Keratinocyte (primary cell): ENCODE results near the gene PLCD1. TPM values are rescaled to one million over a fixed set of nuclear protein-coding genes. Genes with fewer than 3 reads are reported as not detected.
"Not testable (repeated sequence)": the region's sequence is repeated elsewhere in the genome, so short reads cannot be mapped to it uniquely, and the experiment has no call there.

ENCODE experiments used
- DNase-seq: peaks from one replicate; pipeline ENCODE4 v3.0.0-alpha.2; 2011; ENCODE audit warnings: low read depth, missing footprints, low spot score
- FAIRE-seq: peaks from 2 replicates; lab custom pipeline; 2011; peaks lifted over from hg19 to GRCh38; lab: Jason Lieb, UNC
- H2AFZ ChIP-seq: 2 replicates; pipeline ENCODE4 v1.6.0; 2012; ENCODE audit warnings: low read length, control low read depth, inconsistent platforms; ENCODE audit not compliant: control insufficient read depth
- H3K27ac ChIP-seq: 2 replicates; pipeline ENCODE4 v1.5.1; 2011; ENCODE audit warnings: low read length; ENCODE audit not compliant: control insufficient read depth, insufficient read depth
- H3K27me3 ChIP-seq: 3 replicates; pipeline ENCODE4 v1.6.0; 2011; ENCODE audit warnings: low read length; ENCODE audit not compliant: control insufficient read depth, insufficient read depth; ENCODE audit errors: extremely low read depth
- H3K36me3 ChIP-seq, 2 experiments: 2 replicates in 1 of 2; 3 replicates in 1 of 2; pipeline ENCODE4 v1.5.1; 2011; ENCODE audit warnings: low read length in 2 of 2, mild to moderate bottlenecking in 1 of 2; ENCODE audit not compliant: control insufficient read depth in 2 of 2, insufficient read depth in 2 of 2; ENCODE audit errors: extremely low read depth in 1 of 2
- H3K4me1 ChIP-seq: 3 replicates; pipeline ENCODE4 v1.5.1; 2011; ENCODE audit warnings: low read length; ENCODE audit not compliant: control insufficient read depth, insufficient read depth; ENCODE audit errors: extremely low read depth
- H3K4me2 ChIP-seq: 3 replicates; pipeline ENCODE4 v1.6.0; 2011; ENCODE audit warnings: low read depth, low read length; ENCODE audit not compliant: control insufficient read depth, insufficient read depth; ENCODE audit errors: extremely low read depth
- H3K4me3 ChIP-seq, 3 experiments: fragments of 200-600 bp in 1 of 3; sonication (generic) in 1 of 3; 2 replicates in 2 of 3; 3 replicates in 1 of 3; pipeline ENCODE4 v1.5.1; 2011 to 2016; ENCODE audit warnings: low read length in 3 of 3, mild to moderate bottlenecking in 3 of 3, control low read depth in 2 of 3, inconsistent platforms in 1 of 3, low read depth in 1 of 3, mixed read lengths in 1 of 3, mixed run types in 1 of 3, moderate library complexity in 1 of 3; ENCODE audit not compliant: control insufficient read depth in 2 of 3, insufficient read depth in 2 of 3; ENCODE audit errors: extremely low read depth in 1 of 3
- H3K79me2 ChIP-seq: 2 replicates; pipeline ENCODE4 v1.6.0; 2012; ENCODE audit warnings: low read length; ENCODE audit not compliant: control insufficient read depth, insufficient read depth
- H3K9ac ChIP-seq: 3 replicates; pipeline ENCODE4 v1.6.0; 2011; ENCODE audit warnings: low read length; ENCODE audit not compliant: control insufficient read depth, insufficient read depth; ENCODE audit errors: extremely low read depth
- H3K9me1 ChIP-seq: 3 replicates; pipeline ENCODE4 v1.6.0; 2011; ENCODE audit warnings: low read length; ENCODE audit not compliant: control insufficient read depth, insufficient read depth; ENCODE audit errors: extremely low read depth
- H3K9me3 ChIP-seq: 2 replicates; pipeline ENCODE4 v1.5.1; 2012; ENCODE audit warnings: low read depth, low read length; ENCODE audit not compliant: control insufficient read depth
- H4K20me1 ChIP-seq: 3 replicates; pipeline ENCODE4 v1.6.0; 2011; ENCODE audit warnings: low read length; ENCODE audit not compliant: control insufficient read depth, insufficient read depth; ENCODE audit errors: extremely low read depth
- CTCF ChIP-seq, 3 experiments: IDR thresholded peaks in 1 of 3; conservative IDR thresholded peaks in 1 of 3; optimal IDR thresholded peaks in 1 of 3; 2 replicates in 2 of 3; 3 replicates in 1 of 3; pipeline versions ENCODE3 to v1.5.1; 2011; ENCODE audit warnings: low read length in 3 of 3, mild to moderate bottlenecking in 3 of 3, moderate library complexity in 2 of 3, control low read depth in 1 of 3, inconsistent platforms in 1 of 3; ENCODE audit not compliant: insufficient read depth in 2 of 3; ENCODE audit errors: extremely low read depth in 1 of 3
- EZH2 ChIP-seq: IDR thresholded peaks from one replicate; pipeline ENCODE4 v1.6.1; 2012; ENCODE audit warnings: inconsistent platforms, mild to moderate bottlenecking, low read length, moderate library complexity
- dilution Hi-C: fragments of 300-500 bp; cut with MboI; formaldehyde crosslinking; loops from one replicate; pipeline ENCODE4 v1.7.0; 2020; ENCODE audit warnings: low sequenced_read_pairs; ENCODE audit not compliant: extremely low pct_ligation_motif_present
- polyA plus RNA-seq, 5 experiments: library from polyadenylated mRNA; depleted of rRNA in 3 of 5; stranded (reverse) in 3 of 5; stranded (forward) in 1 of 5; unstranded in 1 of 5; fragments of >200 nt; gene quantifications; 1 replicate in 1 of 5; 2 replicates in 3 of 5; 3 replicates in 1 of 5; pipeline versions ENCODE4 v1.2.1 to v1.2.3, GENCODE V29; 2011 to 2012; ENCODE audit warnings: missing spikeins in 2 of 5, low read depth in 1 of 5, low replicate concordance in 1 of 5

The PLCD1 gene
- polyA plus RNA-seq, 1 donor (not counting 4 experiments of a cell fraction or from before 2014, with no cell fraction given): 26.0 TPM

- H3K79me2 ChIP-seq: no peaks in the 10 kb centered on the region
- H3K36me3 ChIP-seq: no peaks in the 10 kb centered on the region
- peaks cover 20% of the 10 kb centered on the region for H3K4me1 ChIP-seq
- no peak overlapping the region for H2AFZ ChIP-seq
- H4K20me1 ChIP-seq: no peaks in the 10 kb centered on the region
- TF ChIP-seq CTCF (optimal IDR thresholded peaks at IDR 0.05 in 1 of 3, IDR thresholded peaks at IDR 0.05 in 1 of 3, conservative IDR thresholded peaks at IDR 0.05 in 1 of 3; ENCODE audit: extremely low read depth in 1 of 3, insufficient read depth in 2 of 3, low read length in 3 of 3) (no peak), EZH2 (no peak)
- H3K27me3 ChIP-seq: no peaks in the 10 kb centered on the region
- DNase-seq (no peak), FAIRE-seq (no peak)
- H3K4me3 ChIP-seq: no peak overlapping the region
- no peak overlapping the region for H3K9ac ChIP-seq
- no peaks in the 10 kb centered on the region for H3K9me3 ChIP-seq
- no peaks in the 10 kb centered on the region for H3K9me1 ChIP-seq
- dilution Hi-C loops: no loop called here
- H3K27ac ChIP-seq: no peak overlapping the region
- H3K4me2 ChIP-seq: no peak overlapping the region
These were observed 7.5 kb upstream of the PLCD1 start for GRCh38 chr3:38036906-38037305.

- DNase-seq (no peak), FAIRE-seq (no peak)
- Histone ChIP-seq H3K27me3 (no peaks in the 10 kb centered on the region), H3K4me3 (no peak overlapping the region), H3K4me2 (no peak overlapping the region), H2AFZ (no peak overlapping the region), H3K9ac (no peak overlapping the region), H3K9me3 (no peaks in the 10 kb centered on the region), H3K36me3 (no peaks in the 10 kb centered on the region), H4K20me1 (no peaks in the 10 kb centered on the region), H3K79me2 (no peaks in the 10 kb centered on the region), H3K27ac (no peak overlapping the region), H3K4me1 (peaks cover 26% of the 10 kb centered on the region), H3K9me1 (no peaks in the 10 kb centered on the region)
- dilution Hi-C loops: no loop called here
- TF ChIP-seq CTCF (optimal IDR thresholded peaks at IDR 0.05 in 1 of 3, IDR thresholded peaks at IDR 0.05 in 1 of 3, conservative IDR thresholded peaks at IDR 0.05 in 1 of 3; ENCODE audit: extremely low read depth in 1 of 3, insufficient read depth in 2 of 3, low read length in 3 of 3) (no peak), EZH2 (no peak)
These were observed 6.8 kb upstream of the PLCD1 start for GRCh38 chr3:38036286-38036685.

- DNase-seq, H2AFZ ChIP-seq, H3K36me3 ChIP-seq, dilution Hi-C loops, H3K79me2 ChIP-seq, H3K9me3 ChIP-seq, H3K9ac ChIP-seq, H4K20me1 ChIP-seq, H3K4me2 ChIP-seq, H3K4me3 ChIP-seq, H3K27ac ChIP-seq, H3K27me3 ChIP-seq, FAIRE-seq, H3K9me1 ChIP-seq: not testable (repeated sequence)
- peaks cover 34% of the 10 kb centered on the region for H3K4me1 ChIP-seq
These were observed 4.9 kb upstream of the PLCD1 start for GRCh38 chr3:38034335-38034734.

- dilution Hi-C loops, H2AFZ ChIP-seq, H3K4me2 ChIP-seq, H3K9me1 ChIP-seq, FAIRE-seq, H3K4me3 ChIP-seq, H3K27ac ChIP-seq, H3K27me3 ChIP-seq, H3K9ac ChIP-seq, H4K20me1 ChIP-seq, H3K79me2 ChIP-seq, DNase-seq, H3K36me3 ChIP-seq, H3K9me3 ChIP-seq: not testable (repeated sequence)
- peaks cover 30% of the 10 kb centered on the region for H3K4me1 ChIP-seq
These were observed 4.1 kb upstream of the PLCD1 start for GRCh38 chr3:38033586-38033985.
